ENCODE results near the gene ZNF610. TPM values are rescaled to one million over a fixed set of nuclear protein-coding genes. Genes with fewer than 3 reads are reported as not detected.

ZNF610 gene
- total RNA-seq: 1.4 and 6.5 TPM in 2 replicates

DNA sequence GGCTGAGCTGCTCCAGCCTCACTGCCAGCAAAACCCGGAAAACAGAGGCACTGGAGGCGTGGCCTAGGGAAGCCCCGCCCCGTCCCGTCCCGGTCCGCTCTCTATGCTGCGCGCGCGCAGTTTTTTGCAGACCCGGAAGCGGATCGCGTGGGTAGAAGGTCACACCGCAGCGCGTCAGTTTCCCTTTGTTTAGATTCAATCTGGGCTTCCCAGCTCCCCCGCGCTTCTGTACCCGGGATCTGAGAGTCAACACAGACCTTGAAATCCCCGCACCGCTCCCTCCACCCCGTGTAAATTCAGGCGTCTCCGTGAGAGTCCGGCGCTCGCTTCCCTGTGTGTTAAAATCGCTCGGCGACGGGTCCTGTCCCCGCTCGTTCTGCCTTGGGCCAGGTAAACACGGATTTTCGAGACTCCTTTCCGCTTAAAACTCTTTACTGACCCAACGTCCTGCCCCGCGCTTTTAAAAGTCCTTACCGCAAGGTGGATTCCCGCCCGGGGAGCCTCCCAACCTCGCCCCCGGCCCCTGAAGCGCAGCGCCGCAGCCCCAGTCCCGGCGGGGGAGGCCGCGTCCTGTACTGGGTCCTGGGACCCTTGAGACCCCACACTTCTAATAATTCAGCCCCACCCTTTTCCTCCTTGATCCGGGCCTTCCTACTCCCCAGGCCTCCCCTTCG lies at the start of gene ZNF610:
Gene ZNF610 (plus strand): TSS at position 127 of the 674 bp plus-strand sequence. CDS start 12,930 bp downstream, outside the sequence.

DNA sequence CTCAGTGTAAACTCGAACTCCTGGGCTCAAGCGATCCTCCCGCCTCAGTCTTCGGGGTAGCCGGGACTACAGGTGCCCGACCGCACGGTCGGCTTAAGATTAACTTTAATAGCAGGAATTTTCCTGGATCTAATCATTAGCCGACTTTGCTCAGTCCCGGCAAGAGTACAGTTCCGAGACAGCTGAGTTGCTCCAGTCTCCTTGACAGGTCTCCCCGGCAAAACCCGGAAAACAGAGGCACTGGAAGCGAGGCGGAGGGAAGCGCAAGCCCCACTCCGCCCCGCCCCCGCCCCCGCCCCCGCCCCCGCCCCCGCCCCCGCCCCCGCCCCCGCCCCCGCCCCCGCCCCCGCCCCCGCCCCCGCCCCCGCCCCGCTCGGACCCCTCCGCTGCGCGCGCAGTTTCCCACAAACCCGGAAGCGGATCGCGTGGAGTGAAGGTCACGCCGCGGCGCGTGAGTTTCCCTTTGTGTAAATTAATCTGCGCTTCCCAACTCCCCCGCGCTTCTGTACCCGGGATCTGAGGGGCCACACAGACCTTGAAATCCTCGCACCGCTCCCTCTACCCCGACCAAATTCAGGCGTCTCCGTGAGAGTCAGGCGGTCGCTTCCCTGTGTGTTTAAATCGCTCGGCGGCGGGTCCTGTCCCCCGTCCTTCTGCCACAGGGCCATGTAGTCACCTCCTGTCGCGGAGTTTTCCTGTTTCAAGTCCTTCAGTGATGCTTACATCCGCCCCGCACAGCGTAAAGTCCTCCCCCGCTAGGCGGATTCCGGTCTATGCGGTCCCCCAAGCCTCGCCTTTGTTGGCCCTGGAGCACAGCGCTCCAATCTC lies 39.1 kb upstream of the ZNF610 start, which contains the start of gene ZNF480:
Gene ZNF480 (plus strand): TSS at position 397 of the 828 bp plus-strand sequence. CDS start 3,244 bp downstream, outside the sequence.

DNA sequence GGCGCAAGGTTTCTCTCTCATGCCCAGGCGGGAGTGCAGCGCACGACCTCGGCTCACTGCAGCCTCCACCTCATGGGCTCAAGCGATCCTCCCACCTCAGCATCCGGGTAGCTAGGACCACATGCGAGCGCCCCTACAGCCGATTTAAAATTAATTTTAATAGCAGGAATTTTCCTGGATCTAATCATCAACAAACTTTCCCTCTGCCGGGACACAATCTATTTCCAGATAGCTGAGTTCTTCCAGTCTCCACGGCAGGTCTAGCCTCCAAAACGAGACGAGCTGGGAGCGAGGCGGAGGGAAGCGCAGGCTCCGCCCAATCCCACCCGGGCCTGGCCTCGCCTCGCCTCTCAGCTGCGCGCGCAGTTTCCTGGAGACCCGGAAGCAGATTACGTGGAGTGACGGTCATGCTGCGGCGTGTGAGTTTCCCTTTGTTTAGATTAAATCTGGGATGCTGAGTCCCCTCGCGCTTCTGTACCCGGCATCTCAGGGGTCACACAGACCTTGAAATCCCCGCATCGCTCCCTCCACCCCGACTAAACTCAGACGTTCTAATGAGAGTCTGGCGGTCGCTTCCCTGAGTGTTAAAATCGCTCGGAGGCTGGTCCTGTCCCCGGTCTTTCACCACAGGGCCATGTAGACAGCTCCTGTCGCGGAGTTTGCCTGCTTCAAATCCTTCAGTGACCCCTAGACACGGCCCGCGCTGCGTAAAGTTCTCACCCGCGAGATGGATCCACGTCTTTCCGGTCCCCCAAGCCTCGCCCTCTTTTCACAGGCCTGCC lies 33.7 kb downstream of the ZNF610 start, which contains the start of gene ZNF880:
Gene ZNF880 (plus strand): TSS at position 365 of the 782 bp plus-strand sequence. CDS start 43 bp downstream, at position 408.

DNA sequence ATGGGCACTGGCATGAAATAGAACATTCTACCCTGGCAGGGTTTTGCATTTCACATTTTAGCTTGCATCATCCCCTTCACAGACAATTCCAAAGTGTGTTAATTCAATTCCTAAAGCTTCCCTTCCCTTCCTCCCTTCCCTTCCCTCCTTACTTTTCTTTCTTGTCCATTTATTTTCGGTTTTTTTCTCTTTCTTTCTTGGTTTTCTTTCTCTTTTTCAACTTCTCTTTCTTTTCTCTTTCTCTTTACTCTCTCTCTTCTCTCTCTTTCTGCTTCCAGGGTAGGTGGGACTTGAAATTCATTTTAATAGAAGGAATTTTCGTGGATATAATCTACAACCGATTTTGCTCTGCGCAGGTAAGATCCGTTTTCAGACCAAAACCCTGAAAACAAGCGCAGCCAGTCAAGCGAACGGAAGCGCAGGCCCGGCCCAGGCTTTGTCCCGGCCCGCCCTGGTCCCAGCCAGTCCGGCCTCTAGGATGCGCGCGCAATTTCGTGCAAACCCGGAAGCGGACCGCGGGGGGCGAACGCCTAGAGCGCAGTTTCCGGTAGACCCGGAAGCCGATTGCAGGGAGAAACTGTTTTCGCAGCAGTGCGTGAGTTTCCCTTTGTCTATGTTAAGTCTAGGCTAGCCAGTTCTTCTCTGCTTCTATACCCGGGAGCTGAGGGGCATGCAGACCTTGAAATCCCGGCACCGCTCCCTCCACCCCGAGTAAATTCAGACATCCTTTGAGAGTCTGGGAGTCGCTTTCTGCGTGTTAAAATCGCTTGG lies 61.5 kb downstream of the ZNF610 start, which contains the start of gene ZNF528:
Gene ZNF528 (plus strand): TSS at position 540 of the 771 bp plus-strand sequence. CDS start 4,165 bp downstream, outside the sequence.

Other genes with a start within 250 kb of the ZNF610 start
- 60.1 and 68.3 TPM in 2 replicates for gene ZNF841, start 240.5 kb upstream of the ZNF610 start, total RNA-seq
- gene ZNF616, start 196.3 kb upstream of the ZNF610 start, total RNA-seq: 12.6 and 17.5 TPM in 2 replicates
- gene ZNF836, start 164.6 kb upstream of the ZNF610 start, total RNA-seq: 4.8 and 12.2 TPM in 2 replicates
- gene PPP2R1A, start 146.2 kb upstream of the ZNF610 start, total RNA-seq: 109 and 218 TPM in 2 replicates
- gene ZNF766, start 66.7 kb upstream of the ZNF610 start, total RNA-seq: 12.6 and 23.6 TPM in 2 replicates
- 3.4 and 7.5 TPM in 2 replicates for gene ZNF480, start 39.1 kb upstream of the ZNF610 start, total RNA-seq
- gene ZNF880, start 33.7 kb downstream of the ZNF610 start, total RNA-seq: 23.9 and 28.6 TPM in 2 replicates
- 20.8 and 39.9 TPM in 2 replicates for gene ZNF528, start 61.6 kb downstream of the ZNF610 start, total RNA-seq
- gene ZNF534, start 92.9 kb downstream of the ZNF610 start, total RNA-seq: under 0.01 and 0.07 TPM in 2 replicates
- gene ZNF578, start 117.3 kb downstream of the ZNF610 start, total RNA-seq: 2.1 and 5.8 TPM in 2 replicates
- 18.5 and 45.5 TPM in 2 replicates for gene ZNF808, start 191.4 kb downstream of the ZNF610 start, total RNA-seq
- 17.1 and 27.7 TPM in 2 replicates for gene ZNF701, start 234.0 kb downstream of the ZNF610 start, total RNA-seq